Right lobe of liver (tissue), 6 donors: Measurements from ENCODE around the gene TRMO. TPM values are rescaled to one million over a fixed set of nuclear protein-coding genes. Genes with fewer than 3 reads are reported as not detected.

Source experiments
- ATAC-seq, 4 donors: fragments of 200-7000 bp; cut with Tn5 transposase; one replicate each; pipeline ENCODE4 v1.9.1; 2020; ENCODE audit warnings: mild to moderate bottlenecking in 4 of 4, moderate library complexity in 4 of 4
- DNase-seq, 3 donors: peaks; one replicate each; pipeline ENCODE4 v3.0.0-alpha.2; 2020
- H3K27ac ChIP-seq, 3 donors: fragments of 200-600 bp; one replicate each; pipeline ENCODE4 v1.8.0; 2022
- H3K27me3 ChIP-seq, 2 donors: fragments of 200-600 bp; one replicate each; pipeline ENCODE4 v1.8.0; 2022
- H3K36me3 ChIP-seq, 4 donors: fragments of 200-600 bp; sonication (generic) in 1 of 4; one replicate each; pipeline versions ENCODE4 v1.5.1 to v1.8.0; 2017 to 2022; ENCODE audit warnings: control low read depth in 1 of 4
- H3K4me1 ChIP-seq, 4 donors: fragments of 200-600 bp; sonication (generic) in 1 of 4; one replicate each; pipeline versions ENCODE4 v1.5.1 to v1.8.0; 2017 to 2022; ENCODE audit warnings: control low read depth in 1 of 4
- H3K4me3 ChIP-seq, 3 donors: fragments of 200-600 bp; one replicate each; pipeline ENCODE4 v1.8.0; 2022
- H3K9me3 ChIP-seq, 4 donors: fragments of 200-600 bp; sonication (generic) in 1 of 4; one replicate each; pipeline versions ENCODE4 v1.5.1 to v1.8.0; 2017 to 2022; ENCODE audit warnings: control low read depth in 1 of 4
- POLR2A ChIP-seq: fragments of 450-650 bp; IDR thresholded peaks from one replicate; pipeline ENCODE4 v1.6.1; 2017; ENCODE audit warnings: antibody characterized with exemption, mild to moderate bottlenecking
- WGBS: methylation state at CpG from one replicate; pipeline ENCODE4 v1.1.6; 2018; ENCODE audit warnings: low coverage, low lambda C conversion rate; ENCODE audit not compliant: insufficient coverage; ENCODE audit errors: missing lambda C conversion rate; 5-methylcytosine and 5-hydroxymethylcytosine counted together
- intact Hi-C, 2 donors: fragments of 100-400 bp; cut with DNase I; formaldehyde crosslinking; loops; one replicate each; pipeline versions ENCODE4 v1.11.2 to v1.14.1; 2022
- total RNA-seq, 6 experiments: library from RNA; depleted of rRNA in 2 of 6; stranded (reverse); fragments of >200 nt in 2 of 6; fragmentation: NEBNext Ultra II Directional in 3 of 6; extraction: Animal tissue kit (Norgen Biotek cat#: 25700) in 3 of 6; gene quantifications; one replicate each; pipeline versions ENCODE4 v1.1.0 to v1.2.4, GENCODE V29; 2016 to 2023
- TF ChIP-seq, protein P1 (sequence below), 4 donors: fragments of 200-600 bp in 3 of 4; fragments of 450-650 bp in 1 of 4; IDR thresholded peaks; one replicate each; pipeline versions ENCODE4 v1.5.1 to v1.8.0; 2016 to 2022; ENCODE audit warnings: antibody characterized with exemption in 4 of 4, mild to moderate bottlenecking in 2 of 4
- donor health status: DM: no; HTN: yes; CAD: no.
- donor health status: DM: no; HTN: no; CAD: no.
- donor health status: DM: no; HTN: no; CAD: no.
- donor health status: DM: no; HTN: yes; CAD: no.
- donor health status: DM: no; HTN: yes; CAD: no.

TRMO gene
- total RNA-seq, 6 experiments from 2014 or later, result 5.7 to 14.7 (median 8.3) TPM

DNA sequence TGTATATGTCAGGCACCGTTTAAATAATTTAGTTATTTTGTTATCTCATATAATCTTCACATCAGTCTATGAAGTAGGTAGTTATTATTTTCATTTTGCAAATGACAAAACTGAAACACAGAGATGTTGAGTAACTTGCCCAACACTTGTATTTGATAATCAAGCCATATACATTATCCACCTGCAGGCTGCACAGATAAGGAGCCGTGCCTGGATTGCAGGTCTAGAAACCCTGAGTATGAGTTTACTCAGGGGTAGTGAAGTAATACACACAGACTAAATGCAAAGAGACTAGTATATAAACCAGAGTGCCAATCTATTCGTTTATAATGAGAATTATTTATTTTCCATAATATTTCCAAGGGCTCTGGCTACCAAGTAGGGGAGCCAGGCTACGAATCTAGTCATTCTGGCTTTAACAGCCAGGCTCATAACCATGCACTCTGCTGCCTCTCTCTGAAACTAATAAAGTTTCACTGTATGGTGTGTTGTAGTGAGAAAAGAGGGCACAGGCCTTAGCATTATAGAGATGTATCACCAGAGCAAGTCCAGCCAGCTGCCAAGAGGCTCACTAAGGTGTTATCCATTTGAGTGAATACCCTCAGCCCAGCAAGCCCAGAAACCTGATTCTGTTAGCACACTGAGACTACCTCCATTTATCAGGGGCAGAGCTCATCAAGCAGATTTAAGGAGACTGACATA lies 11.1 kb upstream of the TRMO start:
- 57% methylated on average over 4 of the region's 4 CpGs for WGBS
- no peak for ATAC-seq
- H3K36me3 ChIP-seq, result no peaks in the 10 kb centered on the region
- intact Hi-C loops, result no loop called here
- no peaks in the 10 kb centered on the region for H3K9me3 ChIP-seq
- DNase-seq, result no peak
- H3K4me1 ChIP-seq, result no peaks in the 10 kb centered on the region
- TF ChIP-seq POLR2A, result no peak
- TF ChIP-seq, protein P1, sequence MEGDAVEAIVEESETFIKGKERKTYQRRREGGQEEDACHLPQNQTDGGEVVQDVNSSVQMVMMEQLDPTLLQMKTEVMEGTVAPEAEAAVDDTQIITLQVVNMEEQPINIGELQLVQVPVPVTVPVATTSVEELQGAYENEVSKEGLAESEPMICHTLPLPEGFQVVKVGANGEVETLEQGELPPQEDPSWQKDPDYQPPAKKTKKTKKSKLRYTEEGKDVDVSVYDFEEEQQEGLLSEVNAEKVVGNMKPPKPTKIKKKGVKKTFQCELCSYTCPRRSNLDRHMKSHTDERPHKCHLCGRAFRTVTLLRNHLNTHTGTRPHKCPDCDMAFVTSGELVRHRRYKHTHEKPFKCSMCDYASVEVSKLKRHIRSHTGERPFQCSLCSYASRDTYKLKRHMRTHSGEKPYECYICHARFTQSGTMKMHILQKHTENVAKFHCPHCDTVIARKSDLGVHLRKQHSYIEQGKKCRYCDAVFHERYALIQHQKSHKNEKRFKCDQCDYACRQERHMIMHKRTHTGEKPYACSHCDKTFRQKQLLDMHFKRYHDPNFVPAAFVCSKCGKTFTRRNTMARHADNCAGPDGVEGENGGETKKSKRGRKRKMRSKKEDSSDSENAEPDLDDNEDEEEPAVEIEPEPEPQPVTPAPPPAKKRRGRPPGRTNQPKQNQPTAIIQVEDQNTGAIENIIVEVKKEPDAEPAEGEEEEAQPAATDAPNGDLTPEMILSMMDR (IDR thresholded peaks at IDR 0.05), result no peak
- H3K27ac ChIP-seq, result no peak overlapping the region
- no peaks in the 10 kb centered on the region for H3K27me3 ChIP-seq
- H3K4me3 ChIP-seq, result no peak overlapping the region

DNA sequence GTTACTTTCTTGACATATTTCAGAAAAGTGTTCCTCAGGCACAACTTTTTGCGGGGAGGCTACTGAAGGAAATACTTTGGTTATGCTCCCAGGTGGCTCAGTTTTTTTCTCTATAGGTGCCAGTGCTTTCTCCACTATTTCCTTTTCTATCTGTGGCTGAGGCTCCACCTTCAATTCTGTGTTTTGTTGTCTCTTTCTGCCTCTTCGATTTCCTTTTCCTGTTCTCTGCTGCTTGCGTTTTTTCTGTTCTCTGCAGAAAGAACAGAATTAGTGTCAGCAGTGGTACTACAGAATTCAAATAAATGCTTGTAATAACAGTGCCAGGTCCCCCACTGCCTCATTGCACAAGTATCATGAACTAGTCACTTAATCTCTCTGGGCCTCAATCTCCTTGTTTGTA lies 8.7 kb upstream of the TRMO start:
- DNase-seq, result no peak
- peaks cover 0 to 7% of the 10 kb centered on the region in 2 donors for H3K27me3 ChIP-seq
- H3K36me3 ChIP-seq, result no peaks in the 10 kb centered on the region
- TF ChIP-seq POLR2A, result no peak
- TF ChIP-seq, protein P1 (IDR thresholded peaks at IDR 0.05), result no peak
- no peak overlapping the region for H3K4me3 ChIP-seq
- ATAC-seq, result no peak
- intact Hi-C loops, result no loop called here
- no peaks in the 10 kb centered on the region for H3K9me3 ChIP-seq
- H3K4me1 ChIP-seq, result no peaks in the 10 kb centered on the region
- 38% methylated on average over 3 of the region's 3 CpGs for WGBS
- H3K27ac ChIP-seq, result no peak overlapping the region

DNA sequence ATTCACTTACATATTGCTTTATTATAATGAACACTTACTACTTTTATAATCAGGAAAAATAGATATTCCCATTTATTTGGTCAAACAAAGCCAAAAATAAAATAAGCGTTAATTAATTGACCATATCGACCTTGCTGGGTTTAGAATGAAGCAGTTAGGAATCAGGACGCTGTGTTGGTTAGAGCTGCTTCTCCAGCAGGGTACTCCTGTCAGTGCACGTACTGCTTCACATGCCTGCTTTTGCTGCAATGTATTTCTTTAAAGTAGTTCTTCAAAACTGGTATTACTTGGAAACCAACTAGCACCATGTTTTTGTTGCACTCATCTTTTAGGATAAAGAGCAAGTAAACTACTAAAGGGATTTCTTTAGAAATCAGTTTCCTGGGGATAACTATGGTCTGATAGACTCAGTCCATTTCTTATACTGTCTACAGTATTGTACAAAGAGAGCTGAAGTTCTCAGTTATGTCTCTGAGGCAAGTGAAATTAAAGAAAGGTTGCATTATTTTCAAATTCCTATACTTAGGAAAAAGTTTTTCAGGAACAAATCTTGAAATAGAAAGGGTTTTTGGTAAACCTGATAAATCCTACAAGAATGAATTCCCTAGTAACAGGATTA lies 6.8 kb upstream of the TRMO start:
- peaks cover 0 to 7% of the 10 kb centered on the region in 2 donors for H3K27me3 ChIP-seq
- no peaks in the 10 kb centered on the region for H3K36me3 ChIP-seq
- ATAC-seq, result no peak
- TF ChIP-seq, protein P1 (IDR thresholded peaks at IDR 0.05), result no peak
- no peak for TF ChIP-seq POLR2A
- no peak for DNase-seq
- no peaks in the 10 kb centered on the region for H3K4me1 ChIP-seq
- intact Hi-C loops, result loop anchor here in 1 of 2 donors (10.0 kb wide), 1 partner anchor 106 kb away; no protein-coding TSS in a partner anchor
- H3K27ac ChIP-seq, result no peak overlapping the region
- no peaks in the 10 kb centered on the region for H3K9me3 ChIP-seq
- no peak overlapping the region for H3K4me3 ChIP-seq
- WGBS, result 65% methylated on average over 4 of the region's 4 CpGs

DNA sequence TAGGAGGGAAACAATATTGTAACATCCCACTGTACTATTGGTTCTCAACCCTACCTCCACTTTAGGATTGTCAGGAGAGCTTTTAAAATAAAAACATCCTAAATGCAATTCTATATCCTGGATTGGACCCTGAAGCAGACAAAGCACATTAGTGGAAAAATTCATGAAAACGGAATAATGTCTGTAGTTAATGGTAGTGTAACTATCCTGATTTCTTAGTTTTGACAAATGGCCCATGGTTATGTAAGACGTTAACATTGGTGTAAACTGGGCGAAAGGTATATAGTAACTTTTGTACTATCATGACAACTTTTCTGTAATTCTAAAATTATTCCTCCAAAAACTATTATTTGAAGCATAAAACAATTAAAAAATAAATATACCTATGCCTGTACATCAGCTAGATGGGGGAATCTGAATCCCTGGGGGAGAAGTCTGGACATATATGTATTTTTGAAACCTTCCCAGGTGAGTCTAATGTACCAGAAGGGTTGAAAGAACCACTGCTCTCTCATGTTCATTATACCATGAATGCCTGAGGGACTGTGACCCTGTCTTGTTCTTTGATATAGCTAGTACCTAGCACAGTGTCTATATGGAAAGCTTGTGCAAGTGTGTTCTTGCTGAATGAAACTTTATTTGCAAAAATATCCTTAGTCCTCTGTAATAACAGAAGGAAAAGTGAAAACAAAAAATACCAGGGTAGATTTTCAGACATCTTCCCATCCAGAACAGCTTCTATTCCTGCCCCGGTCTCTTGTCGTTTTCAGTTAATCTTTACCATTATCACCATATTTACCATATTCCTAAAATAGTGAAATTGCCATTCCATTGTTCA lies 3.4 kb upstream of the TRMO start:
- Histone ChIP-seq H3K27ac (no peak overlapping the region), H3K4me1 (peaks cover 0 to 17% (median 3%) of the 10 kb centered on the region in 4 donors), H3K27me3 (peaks cover 0 to 7% of the 10 kb centered on the region in 2 donors), H3K36me3 (no peaks in the 10 kb centered on the region), H3K9me3 (no peaks in the 10 kb centered on the region), H3K4me3 (no peak overlapping the region)
- ATAC-seq (no peak), DNase-seq (no peak)
- TF ChIP-seq POLR2A, result no peak
- TF ChIP-seq, protein P1 (IDR thresholded peaks at IDR 0.05), result no peak
- 55% methylated on average over 5 of the region's 5 CpGs for WGBS
- intact Hi-C loops, result loop anchor here in 1 of 2 donors (10.0 kb wide), 1 partner anchor 109 kb away; no protein-coding TSS in a partner anchor
